Stimulated activated CD4-positive, alpha-beta T cell treated with anti-CD3 and anti-CD28 coated beads, Interleukin-2, amount 100 ng/mL, for 4 hours (primary cell): ENCODE measurements around the gene YPEL4.

Source experiments
- DNase-seq: peaks from one replicate; pipeline ENCODE4 v3.0.0-alpha.2; 2020; ENCODE audit warnings: low read depth

YPEL4 gene

GRCh38 chr11:57650739-57651090 is 1.0 kb upstream of the YPEL4 start:
- DNase-seq, result no peak

DNA sequence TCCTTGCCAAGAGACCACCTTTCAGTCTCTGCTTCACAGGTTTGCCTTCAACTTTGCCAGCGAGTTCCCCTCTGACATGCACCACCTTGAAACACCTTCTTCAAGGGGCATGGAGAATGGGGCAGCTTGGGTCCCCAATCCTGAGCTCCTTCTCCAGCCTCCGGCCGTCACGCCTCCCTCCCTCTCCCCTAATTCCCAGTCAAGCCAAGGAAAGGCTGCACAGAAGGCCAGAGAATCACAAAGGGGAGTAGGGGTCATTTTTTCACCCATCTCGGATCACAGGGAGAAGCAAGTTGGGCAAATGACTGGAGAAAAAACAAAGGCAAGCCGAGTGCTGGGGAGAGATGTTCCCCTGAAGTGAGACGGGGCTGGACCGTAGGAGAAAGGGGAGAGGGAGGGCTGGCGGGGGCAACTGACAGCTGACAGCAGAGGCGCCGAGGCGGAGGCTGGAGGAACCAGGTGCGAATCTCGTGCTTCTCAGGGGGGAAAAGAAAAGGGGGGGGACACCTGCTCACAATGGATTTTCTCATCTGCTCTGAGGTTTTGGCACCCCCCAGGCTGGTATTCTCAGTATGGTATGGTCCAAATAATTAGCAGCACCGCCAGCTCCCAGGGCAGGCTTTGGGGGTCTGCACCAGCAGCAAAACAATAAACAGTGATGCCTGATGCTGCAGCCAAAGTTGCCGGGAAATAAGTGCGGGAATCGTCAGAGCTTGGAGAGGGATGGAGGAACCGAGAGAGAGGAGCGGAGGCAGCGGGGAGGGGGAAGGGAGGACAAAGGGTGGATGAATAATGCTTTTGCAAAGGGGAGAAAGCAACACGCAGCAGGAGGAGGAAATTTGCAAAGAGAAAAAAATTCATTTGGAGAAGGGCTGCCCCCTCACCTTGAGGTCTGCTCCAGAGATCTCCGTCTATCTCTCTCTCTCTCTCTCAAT is 644 bp downstream of the YPEL4 start:
- DNase-seq, result no peak

DNA sequence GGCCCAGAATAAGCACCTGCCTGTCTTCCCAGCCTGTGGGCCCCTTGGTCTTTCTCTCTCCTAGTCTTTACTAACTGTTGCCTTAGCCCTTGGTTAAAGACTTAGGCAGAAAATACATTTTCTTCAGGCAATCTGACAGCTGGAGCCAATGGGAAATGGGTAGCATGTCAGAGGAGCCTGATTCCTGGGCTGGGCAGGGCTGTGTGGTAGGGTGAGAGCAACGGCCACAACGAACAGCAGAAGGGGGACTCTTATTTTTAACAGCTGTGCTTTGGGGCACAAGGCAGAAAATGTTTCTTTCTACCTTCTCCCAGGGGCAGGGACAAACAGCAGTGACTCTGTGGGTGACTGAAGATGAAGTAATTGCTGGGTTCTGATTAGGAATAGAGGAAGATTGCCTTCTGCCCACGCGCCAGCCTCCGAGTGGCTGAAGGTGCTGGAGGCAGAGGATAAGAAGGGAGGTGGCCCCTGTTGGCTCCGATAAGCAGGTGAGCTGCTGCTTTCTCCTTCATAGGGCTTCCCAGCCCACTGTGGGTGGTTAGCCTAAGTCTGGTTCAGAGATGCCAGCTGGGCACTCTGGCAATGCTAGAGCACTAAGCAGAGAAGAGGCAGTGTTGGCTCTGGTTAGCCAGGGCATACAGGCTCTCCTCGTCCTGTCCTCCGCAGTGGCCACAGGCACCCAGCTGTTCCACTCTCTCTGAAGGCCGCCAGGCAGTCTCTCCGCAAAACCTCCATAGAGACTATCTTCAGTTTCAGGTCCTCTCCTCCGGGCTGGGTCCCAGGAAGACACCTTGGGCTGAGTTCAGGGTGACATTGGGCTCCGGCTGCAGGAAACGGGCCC is 1.5 kb downstream of the YPEL4 start:
- DNase-seq, result no peak

DNA sequence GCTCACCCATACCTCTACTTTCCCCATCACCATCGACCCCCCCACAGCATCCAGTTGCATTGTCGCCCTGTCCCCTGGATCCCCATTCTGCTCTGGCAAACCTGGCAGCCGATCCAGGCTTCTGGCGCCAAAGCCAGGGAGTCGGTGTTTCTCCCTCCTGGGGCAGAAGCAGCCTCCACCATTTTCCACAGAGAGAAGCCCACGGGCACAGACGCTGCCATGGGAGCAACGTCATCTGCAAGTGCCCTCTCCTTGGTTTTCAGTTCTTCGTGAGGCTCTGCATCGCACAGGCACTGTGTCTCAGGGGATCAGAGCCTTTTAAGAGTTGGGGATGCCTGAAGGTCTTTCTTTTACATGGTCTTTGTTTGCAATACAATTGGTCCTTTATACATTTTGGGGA is 2.3 kb downstream of the YPEL4 start:
- DNase-seq, result no peak

DNA sequence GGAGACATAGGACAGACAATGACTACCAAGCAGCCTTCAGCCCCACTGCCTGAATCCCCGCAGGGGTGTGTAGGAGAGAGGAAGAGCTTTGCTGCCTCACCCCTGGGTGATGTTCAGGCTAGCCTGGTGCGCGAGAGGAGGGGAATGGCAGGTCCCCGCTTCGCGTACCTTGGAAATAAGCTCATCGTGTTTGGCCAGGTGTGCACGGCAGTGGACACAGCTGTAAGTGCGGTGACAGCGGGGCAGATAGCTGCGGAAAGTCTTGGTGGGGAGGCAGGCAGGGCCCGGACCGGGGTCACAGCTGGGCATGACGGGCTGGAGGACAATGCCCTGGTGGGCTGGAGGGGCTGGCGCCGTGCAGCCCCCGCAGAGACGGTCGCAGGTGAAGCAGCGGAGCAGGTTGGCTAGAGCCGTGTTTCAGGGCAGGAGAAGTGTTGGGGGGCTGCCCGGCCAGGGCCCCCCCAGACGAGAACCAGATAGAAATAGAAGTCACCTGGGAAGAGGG is 2.9 kb downstream of the YPEL4 start:
- no peak for DNase-seq

DNA sequence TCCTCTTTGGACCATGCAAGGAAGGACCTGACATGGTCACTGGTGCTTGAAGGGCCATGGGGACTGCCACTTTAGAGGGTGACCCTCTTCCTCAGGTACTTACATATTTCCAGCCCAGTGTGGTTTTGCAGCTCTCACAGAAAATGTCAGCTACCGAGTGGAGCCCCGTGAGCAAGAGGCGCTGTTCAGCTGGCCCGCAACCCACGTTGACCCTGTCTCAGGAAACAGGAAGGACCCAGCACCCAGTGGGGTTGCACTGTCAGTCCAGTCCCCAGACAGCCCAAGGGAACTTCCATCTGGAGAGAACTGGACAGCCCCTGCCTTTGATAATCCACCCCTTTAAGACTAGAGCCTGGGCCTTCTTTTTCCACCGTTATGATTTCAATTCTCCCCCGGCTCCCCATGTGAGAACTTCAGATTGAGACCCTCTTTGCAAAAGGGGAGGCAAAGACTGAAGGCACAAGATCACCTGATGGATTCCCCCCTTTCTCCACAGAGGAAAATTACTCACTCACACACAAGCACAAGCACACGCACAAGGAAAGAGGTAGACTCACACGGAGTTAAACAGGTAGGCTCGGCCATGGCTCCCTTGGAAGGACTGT is 3.4 kb downstream of the YPEL4 start:
- DNase-seq, result no peak

DNA sequence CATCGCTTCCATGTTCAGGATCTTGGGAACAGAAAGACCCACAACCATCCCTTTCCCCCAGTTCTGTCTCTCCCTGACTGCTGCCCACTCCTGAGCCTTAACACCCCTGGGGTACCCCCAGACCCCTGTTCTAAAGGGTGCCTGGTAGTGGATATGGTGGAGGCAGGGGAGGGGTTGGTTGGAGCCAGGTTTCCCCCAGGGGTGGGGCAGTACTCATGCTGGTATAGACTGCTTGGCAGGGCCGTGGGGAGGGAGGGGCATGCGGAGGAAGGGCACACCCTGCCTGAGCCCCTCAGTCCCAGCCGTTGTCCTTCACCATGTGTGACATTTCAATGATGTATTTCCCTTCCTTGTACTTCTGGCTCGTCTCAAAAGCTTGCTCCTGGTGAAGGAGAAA is 4.0 kb downstream of the YPEL4 start:
- no peak for DNase-seq

GRCh38 chr11:57644748-57645688 is 4.7 kb downstream of the YPEL4 start:
- peak; percentile 83 for DNase-seq

DNA sequence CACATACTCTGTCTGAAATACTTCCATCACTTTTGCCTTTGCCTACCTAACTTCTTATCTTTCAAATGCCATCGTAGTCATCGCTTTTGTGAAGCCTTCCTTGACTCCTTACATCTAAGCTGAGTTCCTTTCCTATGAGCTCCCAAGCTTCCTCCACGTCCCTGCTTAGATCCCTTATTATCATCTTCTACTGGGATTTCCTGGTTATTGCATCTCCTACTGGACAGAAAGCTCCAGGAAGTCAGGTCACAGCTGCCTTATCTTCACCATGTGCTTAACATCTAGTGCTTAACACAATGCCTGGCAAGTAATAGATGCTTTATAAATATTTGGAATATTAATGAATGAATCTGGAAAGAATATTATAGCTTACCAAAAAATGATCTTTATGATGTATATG is 5.9 kb downstream of the YPEL4 start:
- no peak for DNase-seq

- DNase-seq, result no peak
Observed at GRCh38 chr11:57641011-57641807, 8.5 kb downstream of the YPEL4 start.

DNA sequence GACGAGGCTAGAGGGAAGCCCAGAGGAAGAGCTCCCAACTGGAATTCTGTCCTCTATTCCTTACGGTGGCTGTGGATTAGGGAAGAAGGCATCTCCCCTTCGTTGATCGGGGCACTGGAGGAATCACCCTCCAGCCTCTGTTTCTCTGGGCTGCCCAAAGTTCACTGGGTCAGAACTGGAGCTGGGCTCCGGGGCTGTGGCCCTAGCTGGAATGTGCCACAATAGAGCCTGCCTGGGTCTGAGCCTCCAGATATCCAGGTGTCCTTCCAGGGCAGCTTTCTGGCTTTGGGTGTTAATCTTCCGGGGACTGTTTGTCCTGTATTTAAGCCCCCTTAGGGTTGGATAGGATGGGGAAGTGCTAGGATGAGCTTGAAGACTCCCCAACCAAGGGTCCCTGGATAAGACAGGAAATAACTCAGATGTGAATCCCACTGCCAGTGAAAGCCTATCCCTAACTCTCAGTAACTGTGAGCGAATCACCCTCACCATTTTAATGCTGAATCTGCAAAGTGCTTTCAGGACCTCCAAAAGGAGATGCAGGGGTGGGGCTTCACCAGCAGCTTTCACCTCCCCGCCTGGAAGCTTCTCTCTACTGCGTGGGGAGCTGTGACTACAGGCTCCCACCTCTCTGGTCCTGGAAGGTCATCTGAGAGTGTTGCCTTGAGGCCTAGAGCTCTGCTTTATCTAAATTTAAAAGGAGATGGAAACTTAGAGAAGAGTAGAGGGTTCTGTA is 9.5 kb downstream of the YPEL4 start:
- no peak for DNase-seq

GRCh38 chr11:57639321-57640067 is 10.2 kb downstream of the YPEL4 start:
- DNase-seq, result no peak

DNA sequence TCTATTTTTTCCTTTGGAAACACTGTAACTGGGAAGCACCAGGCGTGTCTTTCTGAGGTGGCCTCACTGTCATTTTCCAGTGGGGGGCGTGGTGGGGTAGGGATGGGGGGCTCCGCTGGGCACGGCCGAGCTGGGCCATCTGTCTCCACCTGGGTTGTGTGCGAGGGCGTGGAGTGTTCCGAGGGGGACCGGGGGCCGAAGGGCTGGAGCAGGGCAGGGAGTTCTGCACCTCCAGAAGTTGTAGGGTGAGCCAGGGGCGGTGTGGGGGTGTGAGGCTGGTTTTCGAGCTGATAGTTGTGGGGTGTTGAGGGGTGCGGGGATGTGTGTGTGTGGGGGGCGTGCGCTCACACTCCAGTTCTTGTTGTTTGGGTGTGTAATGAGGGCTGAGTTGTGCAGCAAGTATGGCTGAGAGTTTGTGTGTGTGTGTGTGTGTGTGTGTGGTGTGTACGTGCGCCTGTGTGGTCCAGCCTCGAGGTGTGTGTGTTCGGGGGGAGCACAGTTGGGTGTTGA is 10.8 kb downstream of the YPEL4 start:
- DNase-seq, result no peak

- DNase-seq, result no peak
Observed at GRCh38 chr11:57638005-57638781, 11.5 kb downstream of the YPEL4 start.

GRCh38 chr11:57637626-57638004 is 12.1 kb downstream of the YPEL4 start:
- no peak for DNase-seq

DNA sequence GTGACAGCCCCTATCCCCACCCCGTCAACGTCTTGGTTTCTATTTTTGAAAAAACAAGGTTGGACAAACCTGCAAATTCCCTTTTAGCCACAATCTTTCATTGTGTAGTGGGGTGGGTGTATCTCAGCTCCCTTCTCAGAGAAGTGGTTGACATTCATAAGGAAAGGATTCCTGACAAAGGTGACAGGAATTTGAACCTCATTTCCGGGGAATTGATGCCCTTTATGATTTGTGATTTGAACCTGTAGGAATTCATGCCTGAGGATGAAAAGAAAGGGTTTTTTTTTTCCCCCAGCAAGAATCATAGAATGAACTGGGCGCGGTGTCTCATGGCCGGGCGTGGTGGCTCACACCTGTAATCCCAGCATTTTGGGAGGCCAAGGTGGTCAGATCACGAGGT is 14.5 kb downstream of the YPEL4 start:
- no peak for DNase-seq

DNA sequence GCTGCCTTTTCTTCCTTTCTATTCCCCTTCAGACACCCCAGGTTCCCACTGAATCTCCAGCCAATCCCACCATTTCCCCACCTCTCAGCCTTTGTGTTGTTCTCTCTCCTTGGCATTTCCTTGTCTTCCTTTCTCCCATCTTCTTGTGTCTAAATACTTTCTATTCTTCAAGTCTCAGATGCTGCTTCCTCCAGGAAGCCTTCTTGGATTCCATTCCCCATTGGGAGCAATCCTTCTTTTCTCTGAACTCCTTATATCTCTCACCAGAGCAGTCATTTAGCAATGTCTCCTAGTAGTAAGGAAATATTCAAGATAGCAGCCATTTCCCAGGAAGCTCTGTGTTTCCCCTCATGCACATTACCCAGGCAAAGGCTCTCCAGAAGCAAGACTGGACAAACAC is 15.4 kb downstream of the YPEL4 start:
- no peak for DNase-seq

DNA sequence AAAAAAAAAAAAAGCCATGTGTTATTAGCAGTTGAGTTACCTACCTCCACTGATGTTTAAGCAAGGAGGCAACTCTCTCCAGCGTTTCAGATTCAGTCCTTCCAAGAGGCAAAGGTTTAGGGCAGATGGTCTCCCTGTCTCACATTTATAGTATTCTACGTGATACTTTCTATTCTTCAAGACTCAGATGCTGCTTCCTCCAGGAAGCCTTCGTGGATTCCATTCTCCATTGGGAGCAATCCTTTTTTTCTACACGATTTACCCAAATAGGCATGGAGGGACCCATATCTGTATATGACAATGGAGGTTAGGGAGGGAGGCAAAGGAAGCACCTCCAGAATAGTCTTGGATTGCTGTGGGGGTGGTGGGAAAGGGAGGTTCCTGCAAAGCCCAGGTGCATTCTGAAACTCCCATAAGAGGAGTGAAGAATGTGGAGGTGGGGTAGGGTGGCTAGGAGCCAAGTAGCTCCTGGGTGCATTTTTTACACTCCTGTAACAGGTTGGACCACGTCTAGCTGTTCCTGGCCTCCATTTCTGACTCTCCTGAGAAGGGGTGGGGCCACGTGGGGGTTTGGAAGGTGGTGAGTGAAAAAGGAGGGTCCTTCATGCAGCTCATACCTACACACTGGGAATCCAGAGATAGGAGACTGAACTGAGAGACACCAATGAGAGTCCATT is 16.2 kb downstream of the YPEL4 start:
- no peak for DNase-seq
